Measurements from ENCODE around the gene DGKG.

DGKG gene

GRCh38 chr3:186317478-186317877 is 44.6 kb downstream of the DGKG start:
- no peak for DNase-seq

GRCh38 chr3:186316666-186317260 is 45.3 kb downstream of the DGKG start:
- DNase-seq = no peak

GRCh38 chr3:186315581-186316354 is 46.3 kb downstream of the DGKG start:
- no peak for DNase-seq

GRCh38 chr3:186314896-186315295 is 47.1 kb downstream of the DGKG start:
- no peak for DNase-seq

GRCh38 chr3:186311441-186311840 is 50.6 kb downstream of the DGKG start:
- no peak for DNase-seq

- no peak for DNase-seq
Measured at GRCh38 chr3:186308549-186308948, 53.5 kb downstream of the DGKG start.

- no peak for DNase-seq
Measured at GRCh38 chr3:186307594-186308221, 54.3 kb downstream of the DGKG start.

GRCh38 chr3:186305286-186305685 is 56.7 kb downstream of the DGKG start:
- no peak for DNase-seq

GRCh38 chr3:186303965-186304364 is 58.1 kb downstream of the DGKG start:
- DNase-seq = no peak

- DNase-seq = no peak
Measured at GRCh38 chr3:186299327-186299726, 62.7 kb downstream of the DGKG start.

GRCh38 chr3:186298876-186299275 is 63.2 kb downstream of the DGKG start:
- DNase-seq = no peak

- no peak for DNase-seq
Measured at GRCh38 chr3:186290796-186291195, 71.2 kb downstream of the DGKG start.

GRCh38 chr3:186287711-186288110 is 74.3 kb downstream of the DGKG start:
- no peak for DNase-seq

- DNase-seq = no peak
Measured at GRCh38 chr3:186286114-186286513, 75.9 kb downstream of the DGKG start.

- DNase-seq = no peak
Measured at GRCh38 chr3:186284661-186285060, 77.4 kb downstream of the DGKG start.

GRCh38 chr3:186284349-186284652 is 77.7 kb downstream of the DGKG start:
- no peak for DNase-seq

- no peak for DNase-seq
Measured at GRCh38 chr3:186283651-186284348, 78.2 kb downstream of the DGKG start.

GRCh38 chr3:186283096-186283495 is 78.9 kb downstream of the DGKG start:
- DNase-seq = no peak

GRCh38 chr3:186281176-186281575 is 80.9 kb downstream of the DGKG start:
- no peak for DNase-seq

- no peak for DNase-seq
Measured at GRCh38 chr3:186280737-186281136, 81.3 kb downstream of the DGKG start.

GRCh38 chr3:186277268-186277909 is 84.6 kb downstream of the DGKG start:
- no peak for DNase-seq

GRCh38 chr3:186275436-186275835 is 86.6 kb downstream of the DGKG start:
- DNase-seq = no peak

- no peak for DNase-seq
Measured at GRCh38 chr3:186273586-186273985, 88.4 kb downstream of the DGKG start.
